GM12891 (cell line): Measurements from ENCODE around the gene MAML2.

Source experiments
- POLR2A ChIP-seq: IDR thresholded peaks from 2 replicates; pipeline ENCODE4 v1.6.1; 2011; ENCODE audit warnings: low read depth, low read length, control low read depth
- POLR2AphosphoS5 ChIP-seq: IDR thresholded peaks from 2 replicates; pipeline ENCODE4 v1.6.1; 2011; ENCODE audit warnings: low read depth, low read length, control low read depth
- POU2F2 ChIP-seq: IDR thresholded peaks from 2 replicates; pipeline ENCODE4 v1.6.1; 2011; ENCODE audit warnings: low read depth, mild to moderate bottlenecking, control low read depth, low read length, moderate library complexity
- SPI1 ChIP-seq: IDR thresholded peaks from 2 replicates; pipeline ENCODE4 v1.6.1; 2011; ENCODE audit warnings: low read depth, low read length, control low read depth
- TAF1 ChIP-seq: IDR thresholded peaks from 2 replicates; pipeline ENCODE4 v1.6.1; 2011; ENCODE audit warnings: low read depth, low read length, control low read depth

- no peak for TF ChIP-seq POLR2A
- TF ChIP-seq TAF1, result no peak
- no peak for TF ChIP-seq POLR2AphosphoS5
- no peak for TF ChIP-seq SPI1
- TF ChIP-seq POU2F2, result no peak
Measured at GRCh38 chr11:96290031-96290430, 53.0 kb downstream of the MAML2 start.
